Activated T-cell treated with anti-CD3 and anti-CD28 coated beads, Interleukin-2, amount 50 U/mL, for 24 hours (primary cell): ENCODE results near the gene SLC1A5.
A peak's percentile ranks its signal among the peaks of the same experiment; 100 is the strongest.

ENCODE experiments used
- DNase-seq: peaks from one replicate; pipeline ENCODE4 v3.0.0-alpha.2; 2020
- H3K27ac Mint-ChIP-seq: 2 replicates; pipeline ENCODE4 v1.8.0; 2020; ENCODE audit warnings: mild to moderate bottlenecking, mixed read lengths
- H3K27me3 Mint-ChIP-seq: 2 replicates; pipeline ENCODE4 v1.8.0; 2020; ENCODE audit warnings: mixed read lengths
- H3K36me3 Mint-ChIP-seq: 2 replicates; pipeline ENCODE4 v1.8.0; 2020; ENCODE audit warnings: low read depth, mixed read lengths
- H3K4me1 Mint-ChIP-seq: 2 replicates; pipeline ENCODE4 v1.8.0; 2020; ENCODE audit warnings: low read depth, mixed read lengths
- H3K4me3 Mint-ChIP-seq: 2 replicates; pipeline ENCODE4 v1.8.0; 2020; ENCODE audit warnings: mild to moderate bottlenecking, moderate library complexity, mixed read lengths
- H3K9me3 Mint-ChIP-seq: 2 replicates; pipeline ENCODE4 v1.8.0; 2020; ENCODE audit warnings: mixed read lengths

SLC1A5 gene

DNA sequence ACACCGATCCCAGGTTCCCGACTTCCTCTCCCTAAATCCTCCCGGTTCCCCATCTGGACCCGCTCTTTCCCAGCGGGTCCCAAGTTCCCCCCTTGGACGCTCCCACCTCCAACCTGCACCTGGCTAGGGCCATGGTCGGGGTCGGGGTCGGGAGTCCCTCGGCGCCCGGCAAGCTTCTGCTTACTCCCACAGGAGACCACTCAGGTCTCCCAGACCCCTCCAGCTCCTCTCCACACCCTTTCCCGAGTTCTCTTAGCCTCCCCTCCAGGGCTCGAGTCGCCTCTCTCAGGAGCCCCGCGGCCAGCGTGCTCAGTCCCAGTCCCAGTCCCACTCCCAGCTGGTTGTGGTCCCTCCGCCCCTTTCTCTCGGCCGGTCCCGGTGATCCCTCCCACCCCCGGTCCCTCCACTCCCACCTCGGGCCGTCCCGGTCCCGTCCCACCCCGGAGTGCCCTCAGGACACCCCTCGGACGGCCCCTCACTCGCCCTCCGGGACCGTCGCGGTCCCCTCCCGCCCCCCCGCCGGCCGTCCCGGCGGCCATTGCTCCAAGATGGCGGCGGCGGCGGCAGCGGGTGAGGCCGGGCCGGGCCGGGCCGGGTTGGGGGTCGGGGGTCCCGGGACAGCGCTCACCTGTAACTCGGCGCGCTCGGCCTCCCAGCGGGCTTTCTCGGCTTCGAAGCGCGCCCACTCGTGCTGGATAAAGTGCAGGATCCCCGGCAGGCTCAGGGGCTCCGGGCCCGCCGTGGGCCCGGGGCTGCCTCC is 42.7 kb downstream of the SLC1A5 start, which contains the start of gene FKRP:
FKRP (plus strand) TSS at position 537 of the 760 bp plus-strand sequence. CDS start 9,394 bp downstream, outside the sequence.
- Mint-ChIP-seq H3K27ac (peak within 1 kb of the TSS; percentile 92), H3K4me3 (peak within 1 kb of the TSS; percentile 96), H3K4me1 (peaks cover 55% of the 10 kb centered on the region), H3K9me3 (no peaks in the 10 kb centered on the region), H3K36me3 (peaks cover 55% of the 10 kb centered on the region), H3K27me3 (no peaks in the 10 kb centered on the region)
- DNase-seq, result peak; percentile 73

GRCh38 chr19:46745030-46745429 is 43.4 kb downstream of the SLC1A5 start:
- H3K27me3 Mint-ChIP-seq, result no peaks in the 10 kb centered on the region
- DNase-seq, result no peak
- H3K36me3 Mint-ChIP-seq, result peaks cover 54% of the 10 kb centered on the region
- peaks cover 60% of the 10 kb centered on the region for H3K4me1 Mint-ChIP-seq
- H3K9me3 Mint-ChIP-seq, result no peaks in the 10 kb centered on the region
- H3K27ac Mint-ChIP-seq, result peak overlapping the region; percentile 92
- peak overlapping the region; percentile 96 for H3K4me3 Mint-ChIP-seq

DNA sequence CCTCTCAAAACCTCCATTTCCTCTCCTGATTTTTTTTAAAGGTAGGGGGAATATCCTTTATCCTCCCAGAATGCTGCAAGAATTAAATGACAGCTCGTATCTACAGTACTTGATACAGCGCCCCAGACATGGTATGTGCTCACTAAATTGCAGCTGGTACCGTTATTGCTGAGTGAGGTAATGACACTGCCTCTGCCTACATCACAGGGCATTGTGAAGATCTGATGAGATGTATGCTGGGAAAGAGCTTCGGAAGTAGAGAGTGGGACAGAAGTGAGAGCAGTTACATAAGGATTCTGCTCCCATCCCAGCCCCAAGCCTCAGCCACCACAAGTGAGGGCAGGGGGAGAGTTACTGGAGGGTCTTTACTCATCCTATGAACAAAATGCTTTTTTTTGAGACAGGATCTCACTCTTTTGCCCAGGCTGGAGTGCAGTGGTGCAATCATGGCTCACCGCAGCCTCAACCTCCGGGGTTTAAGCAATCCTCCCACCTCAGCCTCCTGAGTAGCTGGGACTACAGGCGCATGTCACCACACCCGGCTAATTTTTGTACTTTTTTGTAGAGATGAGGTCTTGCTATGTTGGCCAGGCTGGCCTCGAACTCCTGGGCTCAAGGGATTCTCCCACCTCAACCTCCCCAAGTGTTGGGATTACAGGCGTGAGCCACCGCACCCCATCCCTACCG is 44.2 kb downstream of the SLC1A5 start:
- Mint-ChIP-seq H3K36me3 (peaks cover 58% of the 10 kb centered on the region), H3K9me3 (no peaks in the 10 kb centered on the region), H3K27me3 (no peaks in the 10 kb centered on the region), H3K4me3 (peak overlapping the region; percentile 96), H3K27ac (peak overlapping the region; percentile 92), H3K4me1 (peaks cover 63% of the 10 kb centered on the region)
- DNase-seq, result no peak

- H3K4me3 Mint-ChIP-seq, result peak overlapping the region; percentile 12
- peaks cover 59% of the 10 kb centered on the region for H3K4me1 Mint-ChIP-seq
- peaks cover 58% of the 10 kb centered on the region for H3K36me3 Mint-ChIP-seq
- no peak overlapping the region for H3K27ac Mint-ChIP-seq
- H3K27me3 Mint-ChIP-seq, result no peaks in the 10 kb centered on the region
- H3K9me3 Mint-ChIP-seq, result no peaks in the 10 kb centered on the region
- DNase-seq, result no peak
These were observed 45.4 kb downstream of the SLC1A5 start for GRCh38 chr19:46742926-46743480.

DNA sequence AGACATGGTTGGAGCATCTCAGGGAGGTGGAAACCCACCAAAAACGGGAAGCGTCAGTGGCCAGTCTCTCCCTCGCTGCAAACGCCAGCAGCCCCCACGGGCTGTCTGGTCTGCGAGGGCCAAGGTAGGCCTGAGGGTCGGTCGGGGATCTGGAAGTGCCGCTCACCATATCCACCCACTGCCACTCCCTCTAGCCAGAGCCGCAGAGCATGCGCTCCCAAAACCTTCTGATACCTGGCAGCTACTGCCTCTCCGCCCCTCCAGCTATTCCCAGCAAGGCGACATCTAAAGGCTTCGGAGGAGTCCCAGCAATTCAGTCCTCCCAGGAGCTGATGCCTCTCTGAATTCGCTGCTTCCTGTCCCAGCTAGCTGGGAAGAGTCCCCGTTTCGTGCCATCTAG is 46.9 kb downstream of the SLC1A5 start:
- peaks cover 72% of the 10 kb centered on the region for H3K36me3 Mint-ChIP-seq
- H3K9me3 Mint-ChIP-seq, result no peaks in the 10 kb centered on the region

DNA sequence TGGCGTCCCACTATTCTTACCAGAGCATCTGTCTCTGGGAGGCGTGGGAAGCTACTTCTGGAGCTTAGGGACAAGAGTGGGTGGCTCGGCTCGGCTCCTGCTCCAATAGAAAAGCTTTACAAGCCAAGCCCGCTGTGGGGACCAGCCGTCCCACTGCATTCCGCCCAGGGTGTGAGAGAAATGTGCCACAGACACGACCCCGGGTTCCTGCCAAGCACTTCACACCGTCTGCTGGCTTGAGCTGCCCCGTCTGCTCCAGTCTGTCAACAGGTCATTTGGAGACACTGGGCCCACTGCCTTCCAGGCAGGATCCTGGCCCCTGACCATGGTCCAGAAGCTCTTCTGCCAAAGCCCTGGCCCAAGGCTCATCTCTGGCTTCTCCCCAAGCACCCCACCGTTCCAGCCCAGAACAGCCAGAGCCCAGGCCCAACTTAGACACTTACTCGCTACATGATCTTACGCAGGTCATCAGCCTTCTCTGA is 49.1 kb downstream of the SLC1A5 start:
- H3K36me3 Mint-ChIP-seq, result peaks cover 72% of the 10 kb centered on the region
- H3K4me3 Mint-ChIP-seq, result no peak overlapping the region
- H3K4me1 Mint-ChIP-seq, result peaks cover 41% of the 10 kb centered on the region
- H3K27ac Mint-ChIP-seq, result peak overlapping the region; percentile 9
- no peak for DNase-seq
- H3K9me3 Mint-ChIP-seq, result no peaks in the 10 kb centered on the region
- no peaks in the 10 kb centered on the region for H3K27me3 Mint-ChIP-seq

More for the DNA sequence above, 46.9 kb downstream of the SLC1A5 start:
- Mint-ChIP-seq H3K27ac (no peak overlapping the region), H3K27me3 (no peaks in the 10 kb centered on the region), H3K4me1 (peaks cover 51% of the 10 kb centered on the region), H3K4me3 (no peak overlapping the region)
- DNase-seq, result no peak

DNA sequence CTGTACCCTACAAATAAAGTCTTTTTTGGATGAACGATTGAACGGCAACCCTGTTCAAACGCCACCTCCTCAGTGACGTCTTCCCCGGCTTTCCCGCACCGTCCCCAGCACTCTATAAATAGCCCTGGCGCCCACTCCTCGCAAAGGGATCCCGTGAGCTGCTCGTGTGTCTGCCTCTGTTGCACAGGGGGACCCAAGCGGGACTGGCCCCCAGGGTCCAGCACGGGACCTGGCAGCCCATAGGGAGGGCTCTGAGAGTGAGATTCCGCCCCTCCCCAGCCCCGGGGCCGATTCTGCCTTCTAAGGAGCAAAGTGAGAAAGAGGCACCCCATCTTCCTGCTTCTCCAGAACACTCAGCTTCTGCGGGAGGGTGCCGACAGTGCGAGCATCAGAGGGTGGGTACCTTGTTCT is 50.6 kb downstream of the SLC1A5 start:
- Mint-ChIP-seq H3K27me3 (no peaks in the 10 kb centered on the region), H3K27ac (no peak overlapping the region), H3K9me3 (no peaks in the 10 kb centered on the region), H3K4me3 (no peak overlapping the region), H3K4me1 (peaks cover 27% of the 10 kb centered on the region), H3K36me3 (peaks cover 81% of the 10 kb centered on the region)
- DNase-seq, result no peak

GRCh38 chr19:46737298-46737654 is 51.1 kb downstream of the SLC1A5 start:
- Mint-ChIP-seq H3K36me3 (peaks cover 82% of the 10 kb centered on the region), H3K27me3 (no peaks in the 10 kb centered on the region), H3K4me3 (no peak overlapping the region), H3K27ac (no peak overlapping the region), H3K9me3 (no peaks in the 10 kb centered on the region), H3K4me1 (peaks cover 25% of the 10 kb centered on the region)
- DNase-seq, result no peak

GRCh38 chr19:46736531-46737297 is 51.7 kb downstream of the SLC1A5 start:
- Mint-ChIP-seq H3K27me3 (no peaks in the 10 kb centered on the region), H3K4me1 (peaks cover 25% of the 10 kb centered on the region), H3K4me3 (no peak overlapping the region), H3K27ac (no peak overlapping the region), H3K36me3 (peaks cover 82% of the 10 kb centered on the region), H3K9me3 (no peaks in the 10 kb centered on the region)
- no peak for DNase-seq

- Mint-ChIP-seq H3K36me3 (peaks cover 89% of the 10 kb centered on the region), H3K27ac (no peak overlapping the region), H3K4me3 (no peak overlapping the region), H3K4me1 (peaks cover 22% of the 10 kb centered on the region), H3K9me3 (no peaks in the 10 kb centered on the region), H3K27me3 (no peaks in the 10 kb centered on the region)
- no peak for DNase-seq
These were observed 54.6 kb downstream of the SLC1A5 start for GRCh38 chr19:46733690-46734292.

- peaks cover 88% of the 10 kb centered on the region for H3K36me3 Mint-ChIP-seq
- no peak overlapping the region for H3K27ac Mint-ChIP-seq
- DNase-seq, result no peak
- peaks cover 24% of the 10 kb centered on the region for H3K4me1 Mint-ChIP-seq
- H3K4me3 Mint-ChIP-seq, result no peak overlapping the region
- no peaks in the 10 kb centered on the region for H3K27me3 Mint-ChIP-seq
- H3K9me3 Mint-ChIP-seq, result no peaks in the 10 kb centered on the region
These were observed 55.3 kb downstream of the SLC1A5 start for GRCh38 chr19:46732966-46733689.

- no peaks in the 10 kb centered on the region for H3K27me3 Mint-ChIP-seq
- DNase-seq, result no peak
- H3K4me3 Mint-ChIP-seq, result no peak overlapping the region
- H3K9me3 Mint-ChIP-seq, result no peaks in the 10 kb centered on the region
- peaks cover 24% of the 10 kb centered on the region for H3K4me1 Mint-ChIP-seq
- peaks cover 85% of the 10 kb centered on the region for H3K36me3 Mint-ChIP-seq
- peak overlapping the region; percentile 51 for H3K27ac Mint-ChIP-seq
These were observed 56.0 kb downstream of the SLC1A5 start for GRCh38 chr19:46732172-46732938.

DNA sequence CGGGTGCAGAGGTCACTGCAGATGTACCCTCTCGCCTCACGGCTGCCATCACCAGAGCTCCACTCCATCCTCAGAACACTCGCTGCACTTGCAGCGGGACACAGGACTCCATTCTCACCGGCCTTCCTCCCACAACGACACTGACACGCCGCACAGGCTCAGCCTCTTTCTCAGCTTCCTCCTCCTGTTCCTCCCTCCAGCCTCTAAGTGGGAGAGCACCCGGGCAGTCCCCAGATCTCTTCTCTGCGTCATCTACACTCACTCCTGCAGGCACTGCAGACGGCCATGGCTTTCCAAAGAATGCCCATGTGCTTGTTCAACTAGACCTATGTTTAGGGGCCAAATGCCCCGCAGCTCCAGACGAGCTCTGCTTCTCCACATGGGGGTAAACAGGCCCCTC is 56.8 kb downstream of the SLC1A5 start:
- Mint-ChIP-seq H3K36me3 (peaks cover 85% of the 10 kb centered on the region), H3K27me3 (no peaks in the 10 kb centered on the region), H3K9me3 (no peaks in the 10 kb centered on the region), H3K27ac (peak overlapping the region; percentile 51), H3K4me3 (no peak overlapping the region), H3K4me1 (peaks cover 24% of the 10 kb centered on the region)
- DNase-seq, result no peak
